ENCODE data around the gene IGSF9. TPM values are rescaled to one million over a fixed set of nuclear protein-coding genes. Genes with fewer than 3 reads are reported as not detected.

The IGSF9 gene
- total RNA-seq, 2 experiments from 2014 or later: 0.07 TPM; not detected in 1

DNA sequence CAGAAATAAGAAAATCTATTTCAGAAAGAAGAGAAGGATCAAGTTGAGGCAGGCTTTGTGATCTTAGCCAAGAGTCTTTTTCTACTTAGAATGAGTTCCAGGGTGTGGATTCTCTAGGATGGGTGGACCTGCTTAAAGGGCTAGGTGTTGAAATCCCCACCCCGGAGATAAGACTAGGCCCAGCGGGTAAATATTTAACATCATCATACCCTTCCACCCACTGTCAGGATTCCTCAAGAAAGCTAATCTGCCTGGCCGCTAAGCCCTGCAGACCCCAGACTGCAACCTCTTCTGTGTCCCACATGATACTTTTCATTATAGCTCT is 5.8 kb downstream of the IGSF9 start:
- POLR2A ChIA-PET: interaction anchor here (0.6 kb wide), 1 partner anchor 24 kb away, joined by 3 read pairs; no protein-coding TSS in a partner anchor
- DNase-seq (no peak), ATAC-seq (no peak)
- Mint-ChIP-seq H3K4me1 (ENCODE audit: low read depth) (peaks cover 3% of the 10 kb centered on the region), H3K36me3 (ENCODE audit: low read depth) (no peaks in the 10 kb centered on the region), H3K27ac (no peak overlapping the region), H3K4me3 (no peak overlapping the region), H3K27me3 (peaks cover 16% of the 10 kb centered on the region), H3K9me3 (no peaks in the 10 kb centered on the region)
- CTCF ChIA-PET: interaction anchor here (1.0 to 21.5 kb wide), 8 partner anchors 47 to 148 kb away, joined by 3 to 374 read pairs (median 4); no protein-coding TSS in a partner anchor
- TF ChIP-seq, protein P1, sequence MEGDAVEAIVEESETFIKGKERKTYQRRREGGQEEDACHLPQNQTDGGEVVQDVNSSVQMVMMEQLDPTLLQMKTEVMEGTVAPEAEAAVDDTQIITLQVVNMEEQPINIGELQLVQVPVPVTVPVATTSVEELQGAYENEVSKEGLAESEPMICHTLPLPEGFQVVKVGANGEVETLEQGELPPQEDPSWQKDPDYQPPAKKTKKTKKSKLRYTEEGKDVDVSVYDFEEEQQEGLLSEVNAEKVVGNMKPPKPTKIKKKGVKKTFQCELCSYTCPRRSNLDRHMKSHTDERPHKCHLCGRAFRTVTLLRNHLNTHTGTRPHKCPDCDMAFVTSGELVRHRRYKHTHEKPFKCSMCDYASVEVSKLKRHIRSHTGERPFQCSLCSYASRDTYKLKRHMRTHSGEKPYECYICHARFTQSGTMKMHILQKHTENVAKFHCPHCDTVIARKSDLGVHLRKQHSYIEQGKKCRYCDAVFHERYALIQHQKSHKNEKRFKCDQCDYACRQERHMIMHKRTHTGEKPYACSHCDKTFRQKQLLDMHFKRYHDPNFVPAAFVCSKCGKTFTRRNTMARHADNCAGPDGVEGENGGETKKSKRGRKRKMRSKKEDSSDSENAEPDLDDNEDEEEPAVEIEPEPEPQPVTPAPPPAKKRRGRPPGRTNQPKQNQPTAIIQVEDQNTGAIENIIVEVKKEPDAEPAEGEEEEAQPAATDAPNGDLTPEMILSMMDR (IDR thresholded peaks at IDR 0.05): no peak
- intact Hi-C loops (cut with micrococcal nuclease): loop anchor here (5.0 kb wide), 1 partner anchor 148 kb away; no protein-coding TSS in a partner anchor

DNA sequence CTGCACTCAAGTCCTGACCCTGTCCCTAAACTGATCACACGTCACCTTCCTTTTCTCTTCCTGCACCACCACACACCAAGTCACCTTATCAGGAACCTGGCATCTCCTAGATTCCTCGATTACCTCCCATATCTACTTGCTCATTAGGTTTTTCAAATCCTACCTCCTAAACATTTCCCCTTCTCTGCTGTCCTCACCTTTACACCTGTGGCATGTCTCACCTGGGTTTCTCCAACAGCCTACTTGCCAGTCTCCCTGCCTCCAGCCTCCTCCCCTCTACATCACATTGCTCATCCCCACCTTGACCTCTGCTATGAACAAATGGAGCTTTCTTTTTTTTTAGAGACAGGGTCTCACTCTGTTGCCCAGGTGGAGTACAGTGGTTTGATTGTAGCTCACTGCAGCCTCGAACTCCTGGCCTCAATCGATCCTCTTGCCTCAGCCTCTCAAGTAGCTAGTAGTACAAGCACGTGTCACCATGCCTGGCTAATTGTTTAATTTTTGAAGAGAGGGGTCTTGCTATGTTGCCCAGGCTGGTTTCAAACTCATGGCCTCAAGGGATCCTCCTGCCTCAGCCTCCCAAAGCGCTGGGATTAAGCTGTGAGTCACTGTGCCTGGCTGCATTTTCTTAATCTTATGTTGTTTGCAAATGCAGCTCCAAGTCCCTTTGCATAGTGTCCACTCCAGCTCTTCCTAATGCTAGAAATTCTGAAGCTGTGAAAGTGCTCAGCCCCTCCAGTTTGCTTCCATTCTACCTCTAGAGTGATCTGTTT is 6.3 kb downstream of the IGSF9 start:
- no peak for DNase-seq
- Mint-ChIP-seq H3K27ac (no peak overlapping the region), H3K9me3 (no peaks in the 10 kb centered on the region), H3K4me1 (ENCODE audit: low read depth) (peaks cover 3% of the 10 kb centered on the region), H3K27me3 (peaks cover 12% of the 10 kb centered on the region), H3K36me3 (ENCODE audit: low read depth) (no peaks in the 10 kb centered on the region), H3K4me3 (no peak overlapping the region)
- intact Hi-C loops (cut with micrococcal nuclease): loop anchor here (5.0 kb wide), 1 partner anchor 148 kb away; no protein-coding TSS in a partner anchor
- TF ChIP-seq, protein P1 (IDR thresholded peaks at IDR 0.05): no peak
- ChIA-PET CTCF (interaction anchor here (1.0 to 21.5 kb wide), 10 partner anchors 14 to 148 kb away, joined by 3 to 374 read pairs (median 4); partner anchors contain the start of gene TAGLN2), POLR2A (interaction anchor here (1.0 kb wide), 1 partner anchor 162 kb away, joined by 3 read pairs; no protein-coding TSS in a partner anchor)
- no peak for ATAC-seq

DNA sequence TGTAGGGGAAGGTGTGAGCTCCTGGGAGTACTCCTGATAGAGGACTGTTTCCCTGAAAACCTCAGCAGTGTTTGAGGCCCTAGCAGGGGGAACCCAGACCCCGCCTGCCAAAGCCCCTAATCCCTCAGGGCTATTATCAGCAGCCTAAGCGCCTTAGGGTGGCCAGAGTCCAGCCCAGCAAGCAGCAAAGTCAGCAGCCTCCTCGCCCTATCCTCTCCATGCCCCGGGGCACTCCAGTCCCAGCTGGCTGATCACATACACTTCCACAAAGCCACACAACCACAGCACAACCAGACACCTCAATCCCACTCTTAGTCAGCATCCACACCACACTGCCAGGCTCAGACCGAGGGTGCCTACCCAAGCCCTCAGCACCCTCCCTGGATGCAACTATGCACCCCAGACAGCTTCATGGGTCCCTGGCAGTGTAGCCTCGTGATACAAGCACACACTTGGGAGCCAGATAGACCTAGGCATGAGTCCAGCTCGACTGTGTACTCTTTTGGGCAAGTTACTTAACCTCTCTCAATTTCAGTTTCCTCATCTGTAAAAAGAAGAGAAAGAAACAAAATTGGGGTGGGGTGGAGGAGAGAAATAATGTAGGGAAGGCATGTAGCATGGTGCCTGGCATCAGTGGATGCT is 7.1 kb downstream of the IGSF9 start:
- Mint-ChIP-seq H3K4me3 (no peak overlapping the region), H3K4me1 (ENCODE audit: low read depth) (peaks cover 3% of the 10 kb centered on the region), H3K27ac (no peak overlapping the region), H3K27me3 (peaks cover 7% of the 10 kb centered on the region), H3K36me3 (ENCODE audit: low read depth) (no peaks in the 10 kb centered on the region), H3K9me3 (no peaks in the 10 kb centered on the region)
- ChIA-PET POLR2A (interaction anchor here (1.0 kb wide), 2 partner anchors 17 to 161 kb away, joined by 3 to 4 read pairs; no protein-coding TSS in a partner anchor), CTCF (interaction anchor here (1.0 to 21.5 kb wide), 8 partner anchors 13 to 149 kb away, joined by 3 to 374 read pairs (median 4); partner anchors contain the start of gene TAGLN2)
- intact Hi-C loops (cut with micrococcal nuclease): loop anchor here (5.0 kb wide), 1 partner anchor 149 kb away; no protein-coding TSS in a partner anchor
- ATAC-seq (no peak), DNase-seq (no peak)
- TF ChIP-seq, protein P1 (IDR thresholded peaks at IDR 0.05): no peak

DNA sequence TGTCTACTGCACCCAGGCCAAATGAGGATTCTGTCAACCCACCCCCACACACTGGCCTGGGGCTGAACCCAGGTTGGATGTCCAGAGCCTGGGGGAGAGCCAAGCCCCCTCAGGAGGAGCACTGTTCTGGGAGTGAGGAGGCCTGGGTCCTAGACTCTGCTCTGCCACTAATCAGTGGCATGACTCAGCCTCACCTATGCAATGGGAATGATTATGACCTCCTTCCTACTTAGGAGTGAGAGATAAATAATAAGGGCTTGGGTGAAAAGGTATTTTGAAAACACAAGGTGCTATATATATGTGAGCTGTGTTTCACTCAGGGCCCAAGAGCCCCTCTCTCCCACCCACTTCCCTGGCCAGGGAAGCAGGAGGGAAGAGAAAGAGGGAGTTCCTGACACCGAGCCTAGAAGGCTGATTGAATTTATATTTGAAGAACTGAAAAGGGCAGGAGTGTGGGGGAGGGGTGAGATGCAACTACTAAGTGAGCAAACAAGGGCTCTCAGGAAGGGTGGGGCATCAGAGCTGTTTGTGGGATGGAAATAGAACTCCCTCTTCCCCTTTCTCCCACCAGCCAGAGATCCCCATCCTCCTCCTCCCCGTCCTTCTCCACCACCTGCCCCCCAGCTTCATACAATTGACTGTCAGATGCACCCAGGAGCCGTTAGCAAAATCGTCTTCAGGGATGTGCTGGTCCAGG is 8.2 kb downstream of the IGSF9 start:
- intact Hi-C loops (cut with micrococcal nuclease): loop anchor here (2.0 to 5.0 kb wide), 2 partner anchors 70 to 150 kb away; no protein-coding TSS in a partner anchor
- Mint-ChIP-seq H3K4me1 (ENCODE audit: low read depth) (peaks cover 3% of the 10 kb centered on the region), H3K27ac (no peak overlapping the region), H3K36me3 (ENCODE audit: low read depth) (no peaks in the 10 kb centered on the region), H3K4me3 (no peak overlapping the region), H3K9me3 (no peaks in the 10 kb centered on the region), H3K27me3 (peaks cover 2% of the 10 kb centered on the region)
- no peak for ATAC-seq
- CTCF ChIA-PET: interaction anchor here (0.9 to 21.5 kb wide), 10 partner anchors 9 to 141 kb away, joined by 3 to 374 read pairs (median 4); partner anchors contain the start of genes IGSF9 and TAGLN2
- TF ChIP-seq, protein P1 (IDR thresholded peaks at IDR 0.05): no peak
- DNase-seq: no peak
- POLR2A ChIA-PET: interaction anchor here (0.6 to 3.0 kb wide), 3 partner anchors 13 to 69 kb away, joined by 3 to 11 read pairs (median 4); partner anchors contain the start of gene TAGLN2

Measured in activated CD8-positive, alpha-beta T cell treated with anti-CD3 and anti-CD28 coated beads for 36 hours (primary cell).